HFF-Myc (cell line): ENCODE results near the gene FAM72B.
A peak's percentile ranks its signal among the peaks of the same experiment; 100 is the strongest.
"Not testable (repeated sequence)": the region's sequence is repeated elsewhere in the genome, so short reads cannot be mapped to it uniquely, and the experiment has no call there.

ENCODE experiments used
- DNase-seq: peaks from one replicate; pipeline ENCODE4 v3.0.0-alpha.2; 2011; ENCODE audit warnings: low read depth; ENCODE audit errors: extremely low read depth
- H3K4me3 ChIP-seq: replicated peaks from 2 replicates; pipeline ENCODE4 v1.5.1; 2011; ENCODE audit warnings: low read depth, mild to moderate bottlenecking, control low read depth, low read length

Gene FAM72B

GRCh38 chr1:121161199-121161901 lies 22.8 kb downstream of the FAM72B start:
- not testable (repeated sequence) for DNase-seq, H3K4me3 ChIP-seq

GRCh38 chr1:121160118-121160517 lies 24.0 kb downstream of the FAM72B start:
- not testable (repeated sequence) for H3K4me3 ChIP-seq, DNase-seq

GRCh38 chr1:121157609-121158008 lies 26.5 kb downstream of the FAM72B start:
- not testable (repeated sequence) for DNase-seq, H3K4me3 ChIP-seq

- not testable (repeated sequence) for H3K4me3 ChIP-seq, DNase-seq
Measured at GRCh38 chr1:121156958-121157603, 27.1 kb downstream of the FAM72B start.

- not testable (repeated sequence) for H3K4me3 ChIP-seq, DNase-seq
Measured at GRCh38 chr1:121155671-121156358, 28.3 kb downstream of the FAM72B start.

- not testable (repeated sequence) for H3K4me3 ChIP-seq, DNase-seq
Measured at GRCh38 chr1:121154811-121155210, 29.3 kb downstream of the FAM72B start.

GRCh38 chr1:121152788-121153187 lies 31.4 kb downstream of the FAM72B start:
- not testable (repeated sequence) for DNase-seq

GRCh38 chr1:121151294-121151693 lies 32.8 kb downstream of the FAM72B start:
- DNase-seq, H3K4me3 ChIP-seq: not testable (repeated sequence)

More at GRCh38 chr1:121152788-121153187, 31.4 kb downstream of the FAM72B start:
- not testable (repeated sequence) for H3K4me3 ChIP-seq

GRCh38 chr1:121148489-121149190 lies 35.5 kb downstream of the FAM72B start:
- not testable (repeated sequence) for H3K4me3 ChIP-seq, DNase-seq

GRCh38 chr1:121140393-121140792 lies 43.7 kb downstream of the FAM72B start:
- not testable (repeated sequence) for H3K4me3 ChIP-seq, DNase-seq

- H3K4me3 ChIP-seq, DNase-seq: not testable (repeated sequence)
Measured at GRCh38 chr1:121131494-121131893, 52.6 kb downstream of the FAM72B start.

- not testable (repeated sequence) for DNase-seq
- H3K4me3 ChIP-seq: peak overlapping the region; percentile 51
Measured at GRCh38 chr1:121118480-121118824, 65.7 kb downstream of the FAM72B start.
